Measurements from ENCODE around the gene MED13. TPM values are rescaled to one million over a fixed set of nuclear protein-coding genes. Genes with fewer than 3 reads are reported as not detected.

The MED13 gene
- total RNA-seq, 1 donor, result 68.8 TPM

- Histone ChIP-seq H3K4me2 (ENCODE audit: insufficient read depth, low read length) (peak overlapping the region; percentile 38), H3K36me3 (ENCODE audit: insufficient read depth, low read length) (peaks cover 22% of the 10 kb centered on the region)
Measured at GRCh38 chr17:62017496-62017895, 47.6 kb downstream of the MED13 start.

GRCh38 chr17:62014526-62014925 lies 50.6 kb downstream of the MED13 start:
- peaks cover 10% of the 10 kb centered on the region for H4K20me1 ChIP-seq (ENCODE audit: insufficient read depth, low read length)
- no peak overlapping the region for H3K27ac ChIP-seq (ENCODE audit: low read depth, low read length)
- H3K27me3 ChIP-seq (ENCODE audit: insufficient read depth, low read length), result no peaks in the 10 kb centered on the region
- TF ChIP-seq, protein P1, sequence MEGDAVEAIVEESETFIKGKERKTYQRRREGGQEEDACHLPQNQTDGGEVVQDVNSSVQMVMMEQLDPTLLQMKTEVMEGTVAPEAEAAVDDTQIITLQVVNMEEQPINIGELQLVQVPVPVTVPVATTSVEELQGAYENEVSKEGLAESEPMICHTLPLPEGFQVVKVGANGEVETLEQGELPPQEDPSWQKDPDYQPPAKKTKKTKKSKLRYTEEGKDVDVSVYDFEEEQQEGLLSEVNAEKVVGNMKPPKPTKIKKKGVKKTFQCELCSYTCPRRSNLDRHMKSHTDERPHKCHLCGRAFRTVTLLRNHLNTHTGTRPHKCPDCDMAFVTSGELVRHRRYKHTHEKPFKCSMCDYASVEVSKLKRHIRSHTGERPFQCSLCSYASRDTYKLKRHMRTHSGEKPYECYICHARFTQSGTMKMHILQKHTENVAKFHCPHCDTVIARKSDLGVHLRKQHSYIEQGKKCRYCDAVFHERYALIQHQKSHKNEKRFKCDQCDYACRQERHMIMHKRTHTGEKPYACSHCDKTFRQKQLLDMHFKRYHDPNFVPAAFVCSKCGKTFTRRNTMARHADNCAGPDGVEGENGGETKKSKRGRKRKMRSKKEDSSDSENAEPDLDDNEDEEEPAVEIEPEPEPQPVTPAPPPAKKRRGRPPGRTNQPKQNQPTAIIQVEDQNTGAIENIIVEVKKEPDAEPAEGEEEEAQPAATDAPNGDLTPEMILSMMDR (IDR thresholded peaks at IDR 0.05; ENCODE audit: extremely low read depth, low read depth, low read length), result no peak
- H3K4me1 ChIP-seq (ENCODE audit: insufficient read depth, low read length), result peaks cover 14% of the 10 kb centered on the region
- H3K9me3 ChIP-seq (ENCODE audit: low read depth, low read length), result no peaks in the 10 kb centered on the region
- DNase-seq (ENCODE audit: insufficient read length, low spot score, missing footprints), result no peak
- H3K4me3 ChIP-seq (ENCODE audit: insufficient read depth, low read length), result no peak overlapping the region
- no peak overlapping the region for H3K4me2 ChIP-seq (ENCODE audit: insufficient read depth, low read length)
- peaks cover 35% of the 10 kb centered on the region for H3K36me3 ChIP-seq (ENCODE audit: insufficient read depth, low read length)
- peaks cover 38% of the 10 kb centered on the region for H3K79me2 ChIP-seq (ENCODE audit: insufficient read depth, low read length)
- H2AFZ ChIP-seq (ENCODE audit: low read length), result no peak overlapping the region

More at GRCh38 chr17:62017496-62017895, 47.6 kb downstream of the MED13 start:
- DNase-seq (ENCODE audit: insufficient read length, low spot score, missing footprints), result peak; percentile 88
- H4K20me1 ChIP-seq (ENCODE audit: insufficient read depth, low read length), result peaks cover 7% of the 10 kb centered on the region
- no peak overlapping the region for H3K4me3 ChIP-seq (ENCODE audit: insufficient read depth, low read length)
- H3K4me1 ChIP-seq (ENCODE audit: insufficient read depth, low read length), result peaks cover 14% of the 10 kb centered on the region
- H2AFZ ChIP-seq (ENCODE audit: low read length), result no peak overlapping the region
- H3K9me3 ChIP-seq (ENCODE audit: low read depth, low read length), result no peaks in the 10 kb centered on the region
- TF ChIP-seq, protein P1 (IDR thresholded peaks at IDR 0.05; ENCODE audit: extremely low read depth, low read depth, low read length), result no peak
- H3K79me2 ChIP-seq (ENCODE audit: insufficient read depth, low read length), result peaks cover 29% of the 10 kb centered on the region
- H3K27me3 ChIP-seq (ENCODE audit: insufficient read depth, low read length), result no peaks in the 10 kb centered on the region
- H3K27ac ChIP-seq (ENCODE audit: low read depth, low read length), result peak overlapping the region; percentile 50

GRCh38 chr17:62009220-62009619 lies 55.9 kb downstream of the MED13 start:
- no peak for DNase-seq (ENCODE audit: insufficient read length, low spot score, missing footprints)
- H3K27me3 ChIP-seq (ENCODE audit: insufficient read depth, low read length), result no peaks in the 10 kb centered on the region
- peaks cover 14% of the 10 kb centered on the region for H4K20me1 ChIP-seq (ENCODE audit: insufficient read depth, low read length)
- H3K9me3 ChIP-seq (ENCODE audit: low read depth, low read length), result no peaks in the 10 kb centered on the region
- TF ChIP-seq, protein P1 (IDR thresholded peaks at IDR 0.05; ENCODE audit: extremely low read depth, low read depth, low read length), result no peak
- H3K79me2 ChIP-seq (ENCODE audit: insufficient read depth, low read length), result peaks cover 67% of the 10 kb centered on the region
- H3K27ac ChIP-seq (ENCODE audit: low read depth, low read length), result no peak overlapping the region
- H2AFZ ChIP-seq (ENCODE audit: low read length), result no peak overlapping the region
- peaks cover 43% of the 10 kb centered on the region for H3K36me3 ChIP-seq (ENCODE audit: insufficient read depth, low read length)
- no peak overlapping the region for H3K4me2 ChIP-seq (ENCODE audit: insufficient read depth, low read length)
- no peak overlapping the region for H3K4me3 ChIP-seq (ENCODE audit: insufficient read depth, low read length)
- no peaks in the 10 kb centered on the region for H3K4me1 ChIP-seq (ENCODE audit: insufficient read depth, low read length)

DNA sequence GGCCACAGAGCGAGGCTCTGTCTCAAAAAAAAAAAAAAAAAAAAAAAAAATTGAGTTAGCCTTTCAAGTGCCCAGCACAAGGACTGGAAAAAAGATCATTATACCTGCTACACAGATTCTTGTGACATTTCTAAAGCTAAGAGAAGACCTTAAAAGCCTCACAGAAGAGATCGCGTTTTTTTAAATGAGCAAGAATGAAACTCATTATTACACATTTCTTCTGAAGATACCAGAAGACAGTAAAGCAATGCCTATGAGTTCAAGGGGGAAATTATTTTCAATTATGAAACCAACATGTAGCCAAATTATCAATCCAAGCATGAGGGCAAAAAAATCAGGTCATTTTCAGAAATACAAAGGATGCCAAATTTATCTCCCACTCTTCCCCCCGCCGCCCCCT lies 56.8 kb downstream of the MED13 start:
- H3K27ac ChIP-seq (ENCODE audit: low read depth, low read length), result no peak overlapping the region
- H3K9me3 ChIP-seq (ENCODE audit: low read depth, low read length), result no peaks in the 10 kb centered on the region
- peaks cover 14% of the 10 kb centered on the region for H4K20me1 ChIP-seq (ENCODE audit: insufficient read depth, low read length)
- peaks cover 43% of the 10 kb centered on the region for H3K36me3 ChIP-seq (ENCODE audit: insufficient read depth, low read length)
- no peak overlapping the region for H3K4me3 ChIP-seq (ENCODE audit: insufficient read depth, low read length)
- no peak for DNase-seq (ENCODE audit: insufficient read length, low spot score, missing footprints)
- no peaks in the 10 kb centered on the region for H3K4me1 ChIP-seq (ENCODE audit: insufficient read depth, low read length)
- no peak overlapping the region for H2AFZ ChIP-seq (ENCODE audit: low read length)
- H3K4me2 ChIP-seq (ENCODE audit: insufficient read depth, low read length), result no peak overlapping the region
- peaks cover 69% of the 10 kb centered on the region for H3K79me2 ChIP-seq (ENCODE audit: insufficient read depth, low read length)
- TF ChIP-seq, protein P1 (IDR thresholded peaks at IDR 0.05; ENCODE audit: extremely low read depth, low read depth, low read length), result no peak
- H3K27me3 ChIP-seq (ENCODE audit: insufficient read depth, low read length), result no peaks in the 10 kb centered on the region

Data from osteoblast (primary cell).